ENCODE results near the gene MRPL36.

- no peak for TF ChIP-seq POLR2A (IDR thresholded peaks at IDR 0.05; ENCODE audit: low read depth, low read length)
- TF ChIP-seq POLR2AphosphoS5 (IDR thresholded peaks at IDR 0.05; ENCODE audit: low read depth, low read length), result no peak
These were observed 36.6 kb downstream of the MRPL36 start for GRCh38 chr5:1762883-1763547.

Measured in GM12892 (cell line).